Chondrocyte (in vitro differentiated cells): ENCODE measurements around the gene S100A16. TPM values are rescaled to one million over a fixed set of nuclear protein-coding genes. Genes with fewer than 3 reads are reported as not detected.

Experiments
- DNase-seq: peaks from one replicate; pipeline ENCODE4 v3.0.0; 2021; ENCODE audit warnings: mixed read lengths, low spot score
- H3K27ac Mint-ChIP-seq: one replicate; pipeline ENCODE4 v1.8.0; 2021; ENCODE audit warnings: mild to moderate bottlenecking, moderate library complexity, mixed read lengths; ENCODE audit not compliant: unreplicated experiment
- H3K27me3 Mint-ChIP-seq: 2 replicates; pipeline ENCODE4 v1.8.0; 2021; ENCODE audit warnings: low read depth, mixed read lengths
- H3K36me3 Mint-ChIP-seq: 2 replicates; pipeline ENCODE4 v1.8.0; 2021; ENCODE audit warnings: low read depth, mixed read lengths
- H3K4me1 Mint-ChIP-seq: 2 replicates; pipeline ENCODE4 v1.8.0; 2021; ENCODE audit warnings: low read depth, mild to moderate bottlenecking, mixed read lengths
- H3K4me3 Mint-ChIP-seq: one replicate; pipeline ENCODE4 v1.8.0; 2021; ENCODE audit warnings: mild to moderate bottlenecking, moderate library complexity, mixed read lengths; ENCODE audit not compliant: unreplicated experiment
- H3K9me3 Mint-ChIP-seq: 2 replicates; pipeline ENCODE4 v1.8.0; 2021; ENCODE audit warnings: low read depth, mixed read lengths
- total RNA-seq: library from RNA; stranded (reverse); gene quantifications from 3 replicates; pipeline ENCODE4 v1.2.1, GENCODE V29; 2021
- TF ChIP-seq, protein P1 (sequence below): fragments of 200-600 bp; sonication (generic); IDR thresholded peaks from 2 replicates; pipeline ENCODE4 v1.5.0; 2021; ENCODE audit warnings: antibody characterized with exemption, mild to moderate bottlenecking, moderate library complexity

The S100A16 gene
- total RNA-seq, 1 donor from 2014 or later = 111 TPM

DNA sequence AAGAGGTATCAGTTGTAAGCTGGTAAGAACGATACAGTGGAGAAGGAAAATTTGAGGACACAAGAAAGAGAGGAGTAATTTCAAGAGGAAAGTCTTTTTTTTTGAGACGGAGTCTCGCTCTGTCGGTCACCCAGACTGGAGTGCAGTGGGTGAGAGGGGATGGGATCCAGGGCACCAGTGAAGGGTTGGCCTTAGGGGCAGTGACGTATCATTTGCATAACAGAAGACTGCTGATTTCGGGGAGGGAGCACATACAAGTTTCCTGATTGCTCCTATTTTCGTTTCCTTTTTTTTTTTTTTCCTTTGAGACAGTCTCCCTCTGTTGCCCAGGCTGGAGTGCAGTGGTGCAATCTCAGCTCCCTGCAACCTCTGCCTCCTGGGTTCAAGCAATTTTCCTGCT lies 10.2 kb upstream of the S100A16 start:
- Mint-ChIP-seq H3K27ac (no peak overlapping the region), H3K27me3 (no peaks in the 10 kb centered on the region), H3K36me3 (peaks cover 20% of the 10 kb centered on the region), H3K9me3 (no peaks in the 10 kb centered on the region), H3K4me1 (peaks cover 46% of the 10 kb centered on the region), H3K4me3 (no peak overlapping the region)
- DNase-seq = no peak
- TF ChIP-seq, protein P1, sequence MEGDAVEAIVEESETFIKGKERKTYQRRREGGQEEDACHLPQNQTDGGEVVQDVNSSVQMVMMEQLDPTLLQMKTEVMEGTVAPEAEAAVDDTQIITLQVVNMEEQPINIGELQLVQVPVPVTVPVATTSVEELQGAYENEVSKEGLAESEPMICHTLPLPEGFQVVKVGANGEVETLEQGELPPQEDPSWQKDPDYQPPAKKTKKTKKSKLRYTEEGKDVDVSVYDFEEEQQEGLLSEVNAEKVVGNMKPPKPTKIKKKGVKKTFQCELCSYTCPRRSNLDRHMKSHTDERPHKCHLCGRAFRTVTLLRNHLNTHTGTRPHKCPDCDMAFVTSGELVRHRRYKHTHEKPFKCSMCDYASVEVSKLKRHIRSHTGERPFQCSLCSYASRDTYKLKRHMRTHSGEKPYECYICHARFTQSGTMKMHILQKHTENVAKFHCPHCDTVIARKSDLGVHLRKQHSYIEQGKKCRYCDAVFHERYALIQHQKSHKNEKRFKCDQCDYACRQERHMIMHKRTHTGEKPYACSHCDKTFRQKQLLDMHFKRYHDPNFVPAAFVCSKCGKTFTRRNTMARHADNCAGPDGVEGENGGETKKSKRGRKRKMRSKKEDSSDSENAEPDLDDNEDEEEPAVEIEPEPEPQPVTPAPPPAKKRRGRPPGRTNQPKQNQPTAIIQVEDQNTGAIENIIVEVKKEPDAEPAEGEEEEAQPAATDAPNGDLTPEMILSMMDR = no peak

DNA sequence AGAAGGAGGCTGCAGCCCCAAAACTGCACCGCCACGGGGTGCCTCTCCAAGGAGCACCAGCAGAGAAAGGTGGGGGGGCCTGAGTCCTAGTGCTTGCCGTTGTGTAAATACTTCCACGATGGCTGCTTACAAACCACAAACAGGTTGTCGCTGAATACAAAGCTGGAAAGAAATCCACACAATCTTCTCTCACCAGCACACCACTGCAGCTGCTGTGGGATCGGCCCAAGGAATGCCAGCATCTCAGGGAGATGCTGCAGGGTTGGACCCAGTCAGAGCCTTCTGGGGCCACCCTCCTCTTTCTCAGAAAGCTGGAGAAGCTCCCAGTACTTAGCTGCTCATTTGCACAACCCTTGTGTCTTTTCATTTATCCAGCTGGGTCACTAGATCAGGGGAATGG lies 6.2 kb upstream of the S100A16 start:
- H3K36me3 Mint-ChIP-seq = peaks cover 19% of the 10 kb centered on the region
- TF ChIP-seq, protein P1 = no peak
- no peaks in the 10 kb centered on the region for H3K9me3 Mint-ChIP-seq
- no peak overlapping the region for H3K4me3 Mint-ChIP-seq
- no peak overlapping the region for H3K27ac Mint-ChIP-seq
- peaks cover 17% of the 10 kb centered on the region for H3K4me1 Mint-ChIP-seq
- H3K27me3 Mint-ChIP-seq = no peaks in the 10 kb centered on the region
- peak; percentile 42 for DNase-seq

DNA sequence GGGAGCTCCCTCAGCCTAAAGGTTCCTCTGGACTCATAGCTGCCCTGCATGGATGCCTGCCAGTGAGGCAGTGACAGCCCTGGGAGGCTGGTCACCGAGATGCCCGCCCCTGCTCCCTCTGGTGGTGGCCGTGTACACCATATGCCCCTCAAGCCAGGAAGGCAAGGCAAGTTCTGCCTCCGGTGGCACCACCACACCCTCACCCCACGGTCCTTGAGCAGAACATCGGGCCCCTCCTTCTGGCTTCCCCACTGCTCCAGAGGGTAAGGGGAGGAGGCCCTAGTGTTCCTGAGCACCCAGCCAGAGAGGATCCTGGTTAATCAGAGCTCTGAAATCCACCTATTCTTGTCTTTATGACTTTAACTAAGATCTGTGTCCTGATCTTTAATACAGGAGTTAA lies 4.7 kb upstream of the S100A16 start:
- Mint-ChIP-seq H3K27me3 (no peaks in the 10 kb centered on the region), H3K4me3 (no peak overlapping the region), H3K9me3 (no peaks in the 10 kb centered on the region), H3K4me1 (peaks cover 9% of the 10 kb centered on the region), H3K36me3 (peaks cover 10% of the 10 kb centered on the region), H3K27ac (no peak overlapping the region)
- TF ChIP-seq, protein P1 = peak; percentile 81
- peak; percentile 88 for DNase-seq

DNA sequence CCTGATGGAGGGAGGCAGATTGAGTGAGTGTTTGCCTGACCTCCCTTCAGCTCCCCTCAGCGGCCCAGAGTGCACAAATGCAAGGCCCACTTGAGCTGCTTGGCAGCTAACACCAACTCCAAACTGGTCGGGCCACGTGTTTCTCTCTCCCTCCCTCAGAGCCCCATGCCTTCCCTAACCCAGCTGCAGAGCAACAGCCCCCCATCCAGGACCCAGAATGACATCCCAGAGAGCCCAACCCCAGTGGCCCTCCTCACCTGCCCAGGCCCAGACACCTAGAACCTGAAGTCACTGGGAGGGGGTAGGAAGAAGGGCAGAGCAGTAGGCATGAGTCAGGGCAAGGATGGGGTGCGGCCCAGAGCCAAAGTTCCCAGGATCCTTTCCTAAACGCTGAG lies 4.0 kb upstream of the S100A16 start:
- Mint-ChIP-seq H3K36me3 (peaks cover 10% of the 10 kb centered on the region), H3K9me3 (no peaks in the 10 kb centered on the region), H3K4me1 (peaks cover 15% of the 10 kb centered on the region), H3K27ac (peak overlapping the region; percentile 51), H3K4me3 (no peak overlapping the region), H3K27me3 (no peaks in the 10 kb centered on the region)
- TF ChIP-seq, protein P1 = no peak
- peak; percentile 77 for DNase-seq

DNA sequence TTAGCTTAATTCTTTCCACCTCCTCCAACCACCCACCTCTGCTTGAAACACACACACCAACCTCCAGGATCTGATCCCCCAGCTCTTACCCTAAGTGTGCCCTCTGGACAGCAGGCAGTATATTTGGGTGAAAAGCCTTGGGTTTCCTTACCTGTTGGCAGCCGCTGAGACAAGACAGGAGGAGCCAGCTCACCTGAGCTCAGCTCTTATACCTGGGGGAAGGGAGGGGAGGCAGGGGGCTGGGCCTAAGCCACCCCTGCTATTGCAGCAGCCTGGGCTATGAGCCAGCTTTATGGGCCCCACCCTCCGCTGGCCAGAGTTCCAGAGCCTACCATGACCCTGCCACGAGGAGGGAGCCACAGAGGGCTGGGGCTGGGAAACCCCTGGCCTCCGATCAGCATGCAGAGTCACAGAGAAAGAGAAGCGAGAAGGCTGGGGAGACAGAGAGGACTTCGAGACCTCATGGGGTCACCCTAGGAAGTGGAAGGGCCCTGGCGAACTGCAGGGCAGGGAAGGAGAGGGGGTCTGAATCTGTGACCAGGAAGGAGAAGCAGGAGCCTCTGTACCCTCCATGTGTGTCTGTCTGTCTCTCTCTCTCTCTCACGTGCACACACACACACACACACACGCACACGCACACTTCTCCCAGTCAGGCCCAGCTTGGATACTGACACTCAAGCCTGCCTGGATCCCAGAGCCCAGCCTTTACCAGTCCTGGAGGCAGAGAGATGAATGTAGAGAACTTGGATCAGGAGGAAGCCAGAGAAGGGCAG lies 3.4 kb upstream of the S100A16 start, which contains the start of gene S100A14:
Gene S100A14 (minus strand): TSS at position 182 of the 773 bp plus-strand sequence. CDS start 467 bp downstream, outside the sequence.
- H3K9me3 Mint-ChIP-seq = no peaks in the 10 kb centered on the region
- peaks cover 21% of the 10 kb centered on the region for H3K4me1 Mint-ChIP-seq
- TF ChIP-seq, protein P1 = no peak
- peaks cover 10% of the 10 kb centered on the region for H3K36me3 Mint-ChIP-seq
- H3K4me3 Mint-ChIP-seq = no peak within 1 kb of the TSS
- H3K27ac Mint-ChIP-seq = peak within 1 kb of the TSS; percentile 57
- no peaks in the 10 kb centered on the region for H3K27me3 Mint-ChIP-seq
- no peak for DNase-seq
